Activated CD4-positive, alpha-beta T cell treated with anti-CD3 and anti-CD28 coated beads, Interleukin-2, amount 10 ng/mL, durations not matched to agents 24 days and 14 days (primary cell): ENCODE results near the gene ANXA4. TPM values are rescaled to one million over a fixed set of nuclear protein-coding genes. Genes with fewer than 3 reads are reported as not detected.
A peak's percentile ranks its signal among the peaks of the same experiment; 100 is the strongest.

Source experiments
- DNase-seq: peaks from one replicate; pipeline ENCODE4 v3.0.0; 2022
- H3K27ac Mint-ChIP-seq: one replicate; pipeline ENCODE4 v1.8.0; 2022; ENCODE audit warnings: mild to moderate bottlenecking, mixed read lengths
- H3K27me3 Mint-ChIP-seq: one replicate; pipeline ENCODE4 v1.8.0; 2022; ENCODE audit warnings: mixed read lengths
- H3K36me3 Mint-ChIP-seq: one replicate; pipeline ENCODE4 v1.8.0; 2022; ENCODE audit warnings: low read depth, mild to moderate bottlenecking, mixed read lengths
- H3K4me1 Mint-ChIP-seq: one replicate; pipeline ENCODE4 v1.8.0; 2021; ENCODE audit warnings: mixed read lengths
- H3K4me3 Mint-ChIP-seq: one replicate; pipeline ENCODE4 v1.8.0; 2022; ENCODE audit warnings: mild to moderate bottlenecking, moderate library complexity, mixed read lengths
- H3K9me3 Mint-ChIP-seq: one replicate; pipeline ENCODE4 v1.8.0; 2021; ENCODE audit warnings: mixed read lengths
- intact Hi-C: fragments of 100-400 bp; cut with micrococcal nuclease; formaldehyde crosslinking; loops from one replicate; pipeline ENCODE4 v1.15.1; 2023
- total RNA-seq: library from RNA; stranded (reverse); gene quantifications from 2 replicates; pipeline ENCODE4 v1.2.3, GENCODE V29; 2022

Gene ANXA4
- total RNA-seq, 1 donor from 2014 or later: 47.4 TPM

DNA sequence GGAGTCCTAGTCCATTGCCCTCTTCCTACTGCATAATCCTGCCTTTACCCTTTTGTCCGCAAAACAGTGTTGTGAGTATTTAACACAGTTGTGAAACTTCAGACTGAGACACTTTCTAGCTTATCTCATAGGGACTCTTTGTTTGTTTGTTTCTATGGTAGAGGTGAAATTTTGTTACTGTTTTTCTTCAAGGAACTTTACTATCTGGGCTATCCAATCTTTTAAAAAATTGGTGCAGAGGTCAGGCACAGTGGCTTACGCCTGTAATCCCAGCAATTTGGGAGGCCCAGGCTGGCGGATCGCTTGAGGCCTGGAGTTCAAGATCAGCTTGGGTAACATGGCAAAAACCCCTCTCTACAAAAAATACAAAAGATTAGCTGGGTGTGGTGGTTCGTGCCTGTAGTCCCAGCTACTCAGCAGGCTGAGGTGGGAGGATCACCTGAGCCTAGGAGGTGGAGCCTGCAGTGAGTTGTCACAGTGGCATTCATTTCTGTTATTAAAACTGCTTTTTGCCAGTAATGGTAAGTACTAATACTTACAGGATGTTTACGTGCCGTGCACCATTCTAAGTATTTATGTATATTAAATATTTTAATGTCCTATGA, 106.4 kb downstream of the ANXA4 start:
- Mint-ChIP-seq H3K27me3 (no peaks in the 10 kb centered on the region), H3K4me3 (no peak overlapping the region), H3K9me3 (no peaks in the 10 kb centered on the region), H3K27ac (no peak overlapping the region), H3K4me1 (peaks cover 8% of the 10 kb centered on the region), H3K36me3 (peaks cover 40% of the 10 kb centered on the region)
- intact Hi-C loops: no loop called here
- peak; percentile 45 for DNase-seq

DNA sequence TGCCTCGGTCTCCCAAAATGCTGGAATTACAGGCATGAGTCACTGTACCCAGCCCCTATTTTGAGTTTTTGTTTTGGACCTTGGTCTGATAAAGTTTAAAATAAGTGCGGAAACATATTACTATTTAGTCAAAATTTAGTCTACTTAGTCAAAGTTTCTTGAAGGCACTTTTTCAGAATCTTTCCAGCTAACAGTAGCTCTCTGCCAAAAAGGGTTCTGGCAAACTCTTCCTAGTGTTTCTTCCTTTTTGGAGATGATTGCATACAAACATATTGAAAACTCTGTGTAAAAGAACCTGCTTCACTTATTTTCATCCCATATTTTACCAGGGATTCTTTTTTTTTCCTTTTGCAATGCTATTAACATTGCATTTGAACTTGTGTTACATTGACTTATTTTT, 116.3 kb downstream of the ANXA4 start:
- H3K9me3 Mint-ChIP-seq: no peaks in the 10 kb centered on the region

DNA sequence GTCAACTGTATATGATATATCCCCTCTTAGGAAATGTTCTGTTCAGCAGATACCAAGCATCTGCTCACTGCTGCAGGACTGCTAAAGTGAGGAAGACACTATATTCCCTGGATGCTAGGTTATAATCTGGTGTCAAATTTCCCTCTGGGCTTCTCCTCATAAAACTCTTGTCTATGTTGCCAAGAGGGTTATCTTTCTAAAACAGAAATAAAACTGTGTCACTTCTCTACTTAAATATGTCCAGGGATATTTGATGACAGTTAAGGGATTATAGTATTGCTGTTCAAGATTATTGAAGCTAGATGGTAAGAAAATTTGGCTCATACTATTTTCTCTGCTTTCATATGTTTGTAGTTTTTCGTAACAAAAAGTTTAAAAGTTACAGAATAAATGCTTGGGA, 121.4 kb downstream of the ANXA4 start:
- H3K27me3 Mint-ChIP-seq: no peaks in the 10 kb centered on the region
- intact Hi-C loops: no loop called here
- no peak overlapping the region for H3K4me3 Mint-ChIP-seq
- peaks cover 28% of the 10 kb centered on the region for H3K36me3 Mint-ChIP-seq
- H3K27ac Mint-ChIP-seq: no peak overlapping the region
- no peaks in the 10 kb centered on the region for H3K4me1 Mint-ChIP-seq
- no peaks in the 10 kb centered on the region for H3K9me3 Mint-ChIP-seq
- DNase-seq: no peak

More for the DNA sequence above, 116.3 kb downstream of the ANXA4 start:
- Mint-ChIP-seq H3K4me1 (no peaks in the 10 kb centered on the region), H3K27ac (no peak overlapping the region), H3K4me3 (no peak overlapping the region), H3K27me3 (no peaks in the 10 kb centered on the region), H3K36me3 (peaks cover 21% of the 10 kb centered on the region)
- intact Hi-C loops: no loop called here
- no peak for DNase-seq

Other genes with a start within 250 kb of the ANXA4 start
- gene AAK1, start 98.4 kb upstream of the ANXA4 start, total RNA-seq: 81.7 and 86.0 TPM in 2 replicates
- gene GMCL1, start 87.5 kb downstream of the ANXA4 start, total RNA-seq: 25.9 and 28.0 TPM in 2 replicates
- 61.1 and 63.3 TPM in 2 replicates for gene SNRNP27, start 151.8 kb downstream of the ANXA4 start, total RNA-seq
- 11.7 and 12.6 TPM in 2 replicates for gene MXD1, start 173.0 kb downstream of the ANXA4 start, total RNA-seq
- gene ASPRV1, start 219.5 kb downstream of the ANXA4 start, total RNA-seq: 0.75 and 1.4 TPM in 2 replicates